Stimulated activated CD8-positive, alpha-beta memory T cell treated with anti-CD3 and anti-CD28 coated beads, Interleukin-7, amount 100 ng/mL, for 4 hours (primary cell): ENCODE data around the gene FRY.

ENCODE experiments used
- DNase-seq, 2 donors: peaks; one replicate each; pipeline ENCODE4 v3.0.0-alpha.2; 2020; ENCODE audit warnings: low read depth in 2 of 2

The FRY gene

GRCh38 chr13:32174366-32174765, 142.8 kb downstream of the FRY start:
- DNase-seq: no peak

- no peak for DNase-seq
Observed at GRCh38 chr13:32175307-32175706, 143.7 kb downstream of the FRY start.

- DNase-seq: no peak
Observed at GRCh38 chr13:32175943-32176342, 144.4 kb downstream of the FRY start.

- DNase-seq: no peak
Observed at GRCh38 chr13:32176696-32177095, 145.1 kb downstream of the FRY start.

- DNase-seq: no peak
Observed at GRCh38 chr13:32178763-32179162, 147.2 kb downstream of the FRY start.

GRCh38 chr13:32179708-32180107, 148.1 kb downstream of the FRY start:
- no peak for DNase-seq

- DNase-seq: no peak
Observed at GRCh38 chr13:32187651-32188050, 156.1 kb downstream of the FRY start.

GRCh38 chr13:32191452-32191998, 160.0 kb downstream of the FRY start:
- DNase-seq: no peak

- no peak for DNase-seq
Observed at GRCh38 chr13:32195713-32196112, 164.1 kb downstream of the FRY start.

GRCh38 chr13:32199168-32199567, 167.6 kb downstream of the FRY start:
- no peak for DNase-seq

- no peak for DNase-seq
Observed at GRCh38 chr13:32200741-32201140, 169.2 kb downstream of the FRY start.

GRCh38 chr13:32201809-32202208, 170.2 kb downstream of the FRY start:
- no peak for DNase-seq

GRCh38 chr13:32202268-32202667, 170.7 kb downstream of the FRY start:
- DNase-seq: no peak

GRCh38 chr13:32203221-32203620, 171.6 kb downstream of the FRY start:
- no peak for DNase-seq

GRCh38 chr13:32203736-32204135, 172.2 kb downstream of the FRY start:
- DNase-seq: no peak

GRCh38 chr13:32205431-32206096, 174.0 kb downstream of the FRY start:
- no peak for DNase-seq

GRCh38 chr13:32206097-32206740, 174.6 kb downstream of the FRY start:
- no peak for DNase-seq

- no peak for DNase-seq
Observed at GRCh38 chr13:32208860-32209259, 177.3 kb downstream of the FRY start.

- no peak for DNase-seq
Observed at GRCh38 chr13:32209652-32210051, 178.1 kb downstream of the FRY start.

GRCh38 chr13:32210101-32210500, 178.5 kb downstream of the FRY start:
- DNase-seq: no peak

GRCh38 chr13:32211813-32212212, 180.2 kb downstream of the FRY start:
- no peak for DNase-seq

- DNase-seq: no peak
Observed at GRCh38 chr13:32212421-32212820, 180.8 kb downstream of the FRY start.

- no peak for DNase-seq
Observed at GRCh38 chr13:32213626-32214025, 182.1 kb downstream of the FRY start.
